ENCODE data around the gene MMP24OS.

The MMP24OS gene

DNA sequence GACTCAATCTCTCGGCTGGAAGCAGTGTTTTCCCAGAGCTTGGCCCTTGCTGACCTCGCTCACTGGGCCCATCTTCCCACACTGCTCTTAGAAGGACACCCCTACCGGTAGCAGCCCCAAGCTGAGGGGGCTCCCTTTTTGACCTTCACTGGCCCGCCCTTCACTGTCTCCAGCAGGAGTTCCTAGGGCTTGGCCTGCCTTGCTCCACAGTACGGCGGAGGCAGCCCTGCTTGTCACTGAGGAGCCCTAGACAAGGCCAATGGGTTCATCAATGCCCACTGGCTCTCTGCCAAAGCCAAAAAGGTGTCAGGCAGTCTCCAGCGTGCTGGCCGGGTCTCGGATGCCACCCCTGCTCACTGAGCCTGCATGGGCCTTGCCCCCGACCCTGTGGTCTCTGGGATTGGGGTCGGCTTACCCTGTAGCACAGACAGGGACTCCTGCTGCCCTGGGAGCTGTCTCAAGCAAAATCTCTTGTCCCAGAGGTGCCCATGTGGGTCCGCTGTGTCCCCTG is 2.1 kb downstream of the MMP24OS start:
- Mint-ChIP-seq H3K36me3 (ENCODE audit: low read depth) (peaks cover 26% of the 10 kb centered on the region), H3K27me3 (ENCODE audit: low read depth, poor library complexity) (peaks cover 3% of the 10 kb centered on the region), H3K27ac (no peak overlapping the region), H3K9me3 (no peaks in the 10 kb centered on the region), H3K4me1 (peaks cover 23% of the 10 kb centered on the region), H3K4me3 (peak overlapping the region; percentile 94)
- no peak for TF ChIP-seq CTCF (IDR thresholded peaks at IDR 0.05)
- no peak for DNase-seq

GRCh38 chr20:35274172-35275092 is 3.5 kb downstream of the MMP24OS start:
- Mint-ChIP-seq H3K27ac (no peak overlapping the region), H3K4me3 (no peak overlapping the region)

DNA sequence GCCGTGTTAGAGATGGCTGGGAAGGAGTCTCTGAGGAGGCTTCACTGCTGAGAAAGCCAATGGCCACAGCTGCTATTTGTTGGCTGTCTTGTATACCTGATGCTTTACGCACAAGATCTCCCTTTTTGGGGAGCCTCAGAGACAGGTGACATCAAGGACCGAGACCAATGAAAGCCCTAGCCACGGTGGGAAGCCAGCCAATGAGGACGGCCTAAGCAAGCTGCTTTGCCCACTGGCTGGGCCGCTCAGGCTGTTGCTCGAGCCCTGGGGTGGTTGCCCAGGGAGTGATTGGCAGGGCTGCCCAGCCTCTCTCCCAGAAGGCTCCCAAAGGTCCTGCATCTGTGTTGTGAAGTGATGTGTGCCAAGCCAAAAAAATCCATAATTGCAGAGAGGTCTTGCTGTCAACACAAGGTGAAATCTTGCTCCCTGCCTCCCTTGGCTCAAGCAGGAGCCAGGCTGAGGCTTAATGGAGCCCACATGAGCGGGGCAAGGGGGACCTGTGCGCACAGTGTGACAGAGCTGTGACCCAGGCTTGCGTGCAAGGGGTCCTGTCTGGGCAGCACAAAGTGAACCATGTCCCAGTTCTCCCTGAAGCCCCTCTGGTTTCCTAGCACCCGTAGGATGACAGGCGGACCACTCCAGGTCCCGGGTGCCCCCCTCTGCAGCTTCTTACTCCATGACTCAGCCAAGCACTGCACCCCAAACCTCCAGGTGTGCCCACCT is 4.3 kb downstream of the MMP24OS start:
- H3K27me3 Mint-ChIP-seq (ENCODE audit: low read depth, poor library complexity) = peaks cover 1% of the 10 kb centered on the region
- no peak for TF ChIP-seq CTCF (IDR thresholded peaks at IDR 0.05)
- peaks cover 36% of the 10 kb centered on the region for H3K4me1 Mint-ChIP-seq
- peaks cover 5% of the 10 kb centered on the region for H3K36me3 Mint-ChIP-seq (ENCODE audit: low read depth)
- no peak overlapping the region for H3K27ac Mint-ChIP-seq
- no peaks in the 10 kb centered on the region for H3K9me3 Mint-ChIP-seq
- DNase-seq = no peak
- no peak overlapping the region for H3K4me3 Mint-ChIP-seq

More at GRCh38 chr20:35274172-35275092, 3.5 kb downstream of the MMP24OS start:
- no peak for TF ChIP-seq CTCF (IDR thresholded peaks at IDR 0.05)
- no peak for DNase-seq
- Mint-ChIP-seq H3K9me3 (no peaks in the 10 kb centered on the region), H3K27me3 (ENCODE audit: low read depth, poor library complexity) (peaks cover 3% of the 10 kb centered on the region), H3K4me1 (peaks cover 34% of the 10 kb centered on the region), H3K36me3 (ENCODE audit: low read depth) (peaks cover 13% of the 10 kb centered on the region)

DNA sequence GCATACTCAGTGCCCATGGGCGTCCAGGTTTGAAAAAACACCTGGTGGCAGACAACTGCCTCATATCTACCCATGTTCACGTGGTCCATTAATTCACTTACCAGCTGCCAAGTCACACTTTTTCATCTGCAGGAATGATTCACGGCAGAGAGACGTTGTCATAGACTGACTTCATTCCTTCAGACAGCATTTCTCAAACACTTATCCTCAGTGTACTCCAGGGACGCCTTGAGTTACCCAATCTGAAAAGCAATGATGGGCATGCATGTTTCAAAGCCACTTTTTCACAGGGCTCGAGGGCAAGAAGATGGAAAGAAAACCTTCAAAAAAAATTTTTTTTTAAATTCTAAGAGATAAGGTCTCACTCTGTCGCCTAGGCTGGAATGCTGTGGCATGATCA is 6.0 kb downstream of the MMP24OS start:
- Mint-ChIP-seq H3K27me3 (ENCODE audit: low read depth, poor library complexity) (no peaks in the 10 kb centered on the region), H3K27ac (no peak overlapping the region), H3K4me3 (no peak overlapping the region), H3K9me3 (no peaks in the 10 kb centered on the region), H3K36me3 (ENCODE audit: low read depth) (no peaks in the 10 kb centered on the region), H3K4me1 (peaks cover 25% of the 10 kb centered on the region)
- DNase-seq = no peak
- no peak for TF ChIP-seq CTCF (IDR thresholded peaks at IDR 0.05)

- Mint-ChIP-seq H3K4me1 (peaks cover 20% of the 10 kb centered on the region), H3K36me3 (ENCODE audit: low read depth) (no peaks in the 10 kb centered on the region), H3K27ac (peak overlapping the region; percentile 71), H3K9me3 (no peaks in the 10 kb centered on the region), H3K4me3 (no peak overlapping the region), H3K27me3 (ENCODE audit: low read depth, poor library complexity) (no peaks in the 10 kb centered on the region)
- TF ChIP-seq CTCF (IDR thresholded peaks at IDR 0.05) = no peak
- no peak for DNase-seq
Measured at GRCh38 chr20:35271073-35271882, 6.6 kb downstream of the MMP24OS start.

Measured in nephron progenitor cell (in vitro differentiated cells).